HUDEP-2 (cell line): ENCODE measurements around the gene ZNF592.

Experiments used
- DNase-seq, 76 experiments: peaks; one replicate each; lab custom pipeline; 2025; ENCODE audit not compliant: unreplicated experiment in 76 of 76; lab: John Stamatoyannopoulos, UW

ZNF592 gene

DNA sequence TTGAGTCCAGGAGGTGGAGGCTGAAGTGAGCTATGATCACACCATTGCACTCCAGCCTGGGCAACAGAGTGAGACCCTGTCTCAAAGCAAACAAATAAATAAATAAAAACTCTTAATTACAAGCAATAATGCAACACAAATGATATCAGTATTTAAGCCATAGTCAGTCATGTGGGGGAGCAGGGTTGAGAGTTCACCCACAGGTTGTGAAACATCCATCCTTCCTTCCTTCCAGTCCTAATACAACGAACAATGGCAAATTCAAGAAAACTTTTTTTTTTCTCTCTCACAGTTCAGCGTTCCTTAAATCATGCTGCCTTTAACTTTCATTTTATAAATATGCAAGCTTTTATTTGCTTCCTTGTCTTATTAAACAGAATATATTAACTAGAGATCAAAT lies 24.1 kb downstream of the ZNF592 start:
- DNase-seq: no peak

DNA sequence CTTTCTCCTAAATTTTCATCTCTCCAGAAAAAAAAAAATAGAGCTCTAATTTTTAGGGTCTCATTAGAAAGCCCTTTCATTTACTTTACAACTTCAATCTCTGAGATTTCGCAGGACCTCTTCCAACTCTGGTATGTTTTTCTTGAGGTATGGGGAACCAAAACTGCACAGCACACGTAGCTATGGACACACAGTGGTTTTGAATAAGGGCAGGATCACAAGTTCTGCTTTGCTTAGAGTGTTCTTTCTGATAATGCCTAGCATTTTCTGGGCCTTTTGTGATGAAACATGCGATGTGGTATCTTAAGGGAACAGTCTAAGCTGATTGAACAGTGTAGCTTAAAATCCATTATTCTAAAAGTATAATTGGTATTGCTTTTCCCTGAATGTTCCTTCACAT lies 25.3 kb downstream of the ZNF592 start:
- DNase-seq: no peak

DNA sequence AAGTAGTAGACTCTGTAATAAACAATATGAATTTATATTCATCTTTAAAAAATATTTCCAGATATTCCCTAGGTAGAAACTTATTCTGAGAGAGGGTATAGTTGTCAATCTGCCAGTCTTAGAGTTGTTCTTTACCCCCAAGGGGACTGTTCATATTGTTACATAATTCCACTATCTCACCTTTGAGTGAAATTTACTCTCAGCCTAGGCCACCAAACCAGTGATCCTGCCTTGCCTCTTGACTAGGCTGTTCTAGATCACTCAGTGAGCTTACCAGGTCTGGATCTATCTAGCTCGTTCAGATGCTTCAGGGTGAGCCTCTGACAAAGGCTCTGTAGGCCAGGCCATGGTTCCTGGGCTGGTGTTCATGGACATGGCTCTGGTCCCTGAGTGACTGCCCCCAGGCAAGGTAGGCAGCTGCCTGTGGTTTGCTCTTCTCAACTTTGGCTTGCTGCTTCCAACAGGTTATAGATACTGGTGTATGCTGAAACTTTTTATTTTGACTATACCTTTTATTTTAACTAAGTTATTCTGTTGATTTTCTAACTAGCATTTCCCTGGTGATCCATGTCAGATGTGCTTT lies 27.6 kb downstream of the ZNF592 start:
- no peak for DNase-seq

DNA sequence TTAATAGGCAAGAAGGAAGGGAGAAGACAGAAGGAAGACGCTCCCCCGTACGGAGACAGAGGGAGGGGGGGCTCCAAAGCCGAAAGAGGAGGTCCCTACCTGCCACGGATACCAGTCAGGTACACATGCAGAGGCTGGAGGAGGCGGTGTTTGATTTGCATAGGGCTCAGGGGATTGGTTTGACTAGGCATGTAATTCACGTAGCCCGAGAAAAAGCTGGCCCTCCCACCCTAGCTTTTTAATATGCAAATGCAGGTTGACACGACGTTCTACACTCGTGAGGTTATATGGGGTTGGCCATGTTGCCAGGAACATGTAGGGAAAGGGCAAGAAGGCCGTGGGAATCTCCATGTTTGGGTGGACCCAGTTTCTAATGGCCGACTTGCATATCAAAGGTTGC lies 29.8 kb downstream of the ZNF592 start:
- DNase-seq: no peak

DNA sequence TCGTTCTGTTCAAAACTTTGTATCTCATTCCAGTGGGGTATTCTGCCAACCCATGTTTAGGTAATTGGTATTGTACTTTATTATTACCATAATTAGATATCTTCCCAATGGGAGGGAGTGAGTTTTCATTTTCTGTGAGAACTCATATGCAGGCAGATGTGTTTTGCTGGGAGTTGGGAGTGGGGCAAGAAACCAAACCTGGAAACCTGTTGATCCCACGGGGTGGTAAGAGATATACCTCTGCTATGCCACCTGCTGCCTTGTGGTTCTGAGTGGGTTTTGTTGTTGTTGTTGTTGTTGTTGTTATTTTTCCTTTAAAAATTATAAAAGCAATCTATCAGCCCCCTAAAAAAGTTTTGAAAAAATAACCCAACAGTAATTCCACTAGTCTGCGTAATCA lies 32.1 kb downstream of the ZNF592 start:
- no peak for DNase-seq

DNA sequence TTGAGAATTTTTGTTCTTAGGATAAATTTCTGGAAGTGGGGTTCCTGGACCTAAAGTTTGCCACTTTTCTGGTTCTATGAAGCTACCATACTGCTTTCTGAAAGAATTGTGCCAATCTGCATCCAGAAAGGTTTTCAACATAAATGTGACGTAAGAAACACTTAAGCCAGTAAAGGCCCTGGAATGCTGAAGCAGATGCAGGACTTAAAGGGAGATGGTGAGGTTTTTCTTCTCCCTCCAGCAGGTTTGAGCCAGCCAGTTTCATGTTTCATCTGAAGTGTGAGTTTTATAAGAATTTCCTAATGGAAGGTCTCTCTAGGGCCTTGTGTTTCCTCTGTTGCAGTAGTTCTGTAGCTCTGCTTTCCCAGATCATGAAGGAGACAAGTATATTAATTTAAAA lies 33.1 kb downstream of the ZNF592 start:
- DNase-seq: no peak

DNA sequence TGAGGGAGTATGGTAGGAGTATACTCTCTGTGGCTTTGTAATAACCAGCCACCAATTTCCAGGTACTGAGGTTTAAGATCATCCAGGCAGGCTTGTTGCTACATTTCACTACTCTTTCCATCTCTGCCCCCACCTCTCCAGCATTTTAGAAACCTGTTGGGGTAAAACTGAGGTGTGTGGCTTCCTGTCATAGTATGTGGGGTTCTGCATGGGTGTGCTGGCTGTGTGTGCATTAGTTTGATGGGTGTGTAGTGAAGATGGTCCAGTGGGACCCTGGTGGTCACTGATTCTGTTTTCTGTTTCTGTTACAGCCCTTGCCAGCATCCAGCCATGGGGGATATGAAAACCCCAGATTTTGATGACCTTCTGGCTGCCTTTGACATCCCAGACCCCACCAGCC lies 34.0 kb downstream of the ZNF592 start:
- DNase-seq: no peak

DNA sequence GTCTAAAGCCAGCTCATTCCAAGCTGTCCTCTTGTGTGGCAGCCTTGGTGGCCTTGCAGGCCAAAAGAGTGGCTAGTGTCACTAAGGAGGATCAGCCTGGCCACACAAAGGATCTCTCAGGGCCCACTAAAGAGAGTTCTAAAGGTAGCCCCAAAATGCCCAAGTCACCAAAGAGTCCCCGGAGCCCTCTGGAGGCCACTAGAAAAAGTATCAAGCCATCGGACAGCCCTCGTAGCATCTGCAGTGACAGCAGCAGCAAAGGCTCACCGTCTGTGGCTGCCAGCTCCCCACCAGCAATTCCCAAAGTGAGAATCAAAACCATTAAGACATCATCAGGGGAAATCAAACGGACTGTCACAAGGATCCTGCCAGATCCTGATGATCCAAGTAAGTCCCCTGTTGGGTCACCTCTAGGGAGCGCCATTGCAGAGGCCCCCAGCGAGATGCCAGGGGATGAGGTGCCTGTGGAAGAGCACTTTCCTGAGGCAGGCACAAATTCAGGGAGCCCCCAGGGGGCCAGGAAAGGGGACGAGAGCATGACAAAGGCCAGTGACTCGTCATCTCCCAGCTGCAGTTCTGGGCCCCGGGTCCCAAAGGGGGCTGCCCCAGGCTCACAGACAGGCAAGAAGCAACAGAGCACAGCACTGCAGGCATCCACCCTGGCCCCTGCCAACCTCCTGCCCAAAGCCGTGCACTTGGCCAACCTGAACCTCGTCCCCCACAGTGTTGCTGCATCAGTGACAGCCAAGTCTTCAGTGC lies 35.3 kb downstream of the ZNF592 start:
- no peak for DNase-seq

DNA sequence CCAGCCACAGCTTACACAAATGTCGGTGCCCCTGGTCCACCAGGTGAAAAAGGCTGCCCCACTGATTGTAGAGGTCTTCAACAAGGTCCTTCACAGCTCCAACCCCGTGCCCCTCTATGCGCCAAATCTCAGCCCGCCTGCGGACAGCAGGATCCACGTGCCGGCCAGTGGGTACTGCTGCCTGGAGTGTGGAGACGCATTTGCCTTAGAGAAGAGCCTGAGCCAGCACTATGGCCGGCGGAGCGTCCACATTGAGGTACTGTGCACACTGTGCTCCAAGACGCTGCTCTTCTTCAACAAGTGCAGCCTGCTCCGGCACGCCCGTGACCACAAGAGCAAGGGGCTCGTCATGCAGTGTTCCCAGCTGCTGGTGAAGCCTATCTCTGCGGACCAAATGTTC lies 35.9 kb downstream of the ZNF592 start:
- peak in 3 of 76 experiments; percentile 6 to 15 (median 14) for DNase-seq

DNA sequence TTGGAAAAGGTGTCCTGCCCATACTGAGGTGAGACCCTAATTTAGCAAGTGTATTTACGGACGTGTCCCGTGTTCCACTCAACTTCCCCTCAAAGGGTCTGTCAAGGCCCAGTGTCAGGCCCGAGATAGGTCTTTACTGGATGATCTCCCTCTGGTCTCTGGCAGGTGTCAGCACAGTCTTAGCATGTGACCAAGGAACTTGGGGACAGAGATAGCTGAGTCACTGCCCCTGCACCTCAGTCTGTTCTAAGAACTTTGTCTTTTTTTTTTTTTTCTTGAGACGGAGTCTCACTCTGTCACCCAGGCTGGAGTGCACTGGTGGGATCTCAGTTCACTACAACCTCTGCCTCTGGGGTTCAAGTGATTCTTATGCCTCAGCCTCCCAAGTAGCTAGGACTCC lies 36.7 kb downstream of the ZNF592 start:
- peak in 27 of 76 experiments; percentile 3 to 46 (median 16) for DNase-seq

DNA sequence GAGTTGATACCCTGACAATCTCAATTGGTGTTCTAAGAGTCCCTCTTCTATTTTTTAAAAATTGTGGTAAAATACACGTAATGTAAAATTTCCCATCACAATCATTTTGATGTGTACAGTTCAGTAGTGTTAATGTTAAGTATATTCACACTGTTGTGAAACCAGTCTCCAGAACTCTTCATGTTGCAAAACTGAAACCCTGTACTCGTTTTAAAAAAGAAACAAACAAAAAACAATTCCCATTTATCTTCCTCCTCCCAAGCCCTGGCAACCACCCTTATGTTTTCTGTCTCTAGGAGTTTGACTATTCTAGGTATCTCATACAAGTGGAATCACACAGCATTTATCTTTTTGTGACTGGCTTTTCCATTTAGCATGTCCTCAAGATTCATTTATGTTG lies 40.1 kb downstream of the ZNF592 start:
- DNase-seq: no peak

DNA sequence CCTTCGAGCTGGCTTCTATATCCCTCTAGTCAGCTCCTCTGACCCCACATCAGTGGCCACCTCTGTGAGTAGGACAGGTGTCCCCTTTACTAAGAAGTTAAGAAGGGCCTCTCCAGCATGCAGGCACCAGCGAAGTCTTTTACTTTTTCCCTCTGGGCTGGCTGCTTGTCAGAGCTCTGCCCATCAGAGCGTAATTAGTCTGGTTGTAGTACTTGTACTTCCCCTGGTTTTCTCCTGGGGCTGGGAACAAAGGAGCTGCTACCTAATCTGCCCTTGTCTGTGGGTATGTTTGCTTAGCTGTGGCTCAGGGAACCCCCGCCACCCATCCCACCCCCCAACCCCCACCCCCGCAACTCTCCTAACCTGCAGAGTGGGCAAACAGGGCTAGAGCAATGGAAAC lies 41.4 kb downstream of the ZNF592 start:
- DNase-seq: no peak

DNA sequence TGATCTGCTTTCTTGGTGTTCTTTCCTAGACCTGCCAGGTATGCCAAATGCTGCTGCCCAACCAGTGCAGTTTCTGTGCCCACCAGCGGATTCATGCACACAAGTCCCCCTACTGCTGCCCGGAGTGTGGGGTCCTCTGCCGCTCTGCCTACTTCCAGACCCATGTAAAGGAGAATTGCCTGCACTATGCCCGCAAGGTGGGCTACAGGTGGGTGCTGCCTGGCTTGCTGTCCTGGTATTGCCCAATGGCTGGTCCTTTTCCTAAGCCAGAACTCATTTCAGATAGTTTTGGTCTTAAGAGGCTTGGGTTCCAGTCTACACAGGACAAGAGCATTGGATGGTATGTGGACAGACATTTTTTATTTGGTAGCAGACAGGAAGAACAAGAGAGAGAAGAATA lies 42.3 kb downstream of the ZNF592 start:
- no peak for DNase-seq

DNA sequence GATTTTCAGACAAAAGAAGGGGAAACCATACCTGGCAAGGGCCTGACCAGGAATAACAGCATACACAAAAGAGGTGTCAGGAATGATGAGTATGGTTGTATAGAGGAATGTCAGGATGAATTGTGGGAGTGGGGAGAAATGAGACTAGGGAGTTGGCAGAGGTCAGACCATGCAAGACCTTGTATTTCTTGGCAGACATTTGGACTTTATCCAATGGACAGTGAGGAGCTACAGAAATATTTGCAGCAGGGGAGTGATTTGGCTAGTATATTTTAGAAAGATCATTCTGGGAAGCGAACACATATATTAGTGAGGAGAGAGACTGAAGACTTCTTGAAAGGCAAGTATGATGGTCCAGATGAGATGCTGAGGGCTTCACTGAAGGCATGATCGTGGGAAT lies 43.4 kb downstream of the ZNF592 start:
- no peak for DNase-seq

DNA sequence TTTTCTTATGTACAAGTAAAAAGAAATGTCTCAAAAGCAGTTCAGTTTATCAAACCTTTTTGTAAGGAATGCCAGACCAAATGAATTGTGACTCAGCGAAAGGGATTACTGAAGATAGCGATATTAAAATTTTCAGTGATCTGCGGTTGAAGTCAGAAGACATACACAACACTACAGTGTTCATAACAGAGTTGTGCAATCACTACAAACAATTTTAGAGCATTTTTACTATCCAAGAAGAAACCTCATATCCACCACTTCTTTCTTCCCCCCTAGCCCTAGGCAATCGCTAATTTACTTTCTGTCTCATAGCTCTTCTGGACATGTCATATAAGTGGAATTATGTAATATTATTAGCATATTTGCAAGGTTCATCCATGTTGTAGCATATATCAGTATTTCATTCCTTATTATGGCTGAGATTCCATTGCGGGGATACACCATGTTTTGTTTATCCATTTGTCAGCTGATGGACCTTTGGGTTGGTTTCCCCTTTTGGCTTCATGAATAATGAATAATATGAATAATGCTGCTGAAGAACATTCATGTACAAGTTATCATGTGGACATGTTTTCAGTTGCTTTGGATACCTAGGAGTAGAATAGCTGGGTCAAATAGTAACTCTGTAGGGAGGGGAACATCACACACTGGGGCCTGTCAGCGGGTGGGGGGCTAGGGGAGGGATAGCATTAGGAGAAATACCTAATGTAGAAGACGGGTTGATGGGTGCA lies 45.2 kb downstream of the ZNF592 start:
- DNase-seq: no peak

DNA sequence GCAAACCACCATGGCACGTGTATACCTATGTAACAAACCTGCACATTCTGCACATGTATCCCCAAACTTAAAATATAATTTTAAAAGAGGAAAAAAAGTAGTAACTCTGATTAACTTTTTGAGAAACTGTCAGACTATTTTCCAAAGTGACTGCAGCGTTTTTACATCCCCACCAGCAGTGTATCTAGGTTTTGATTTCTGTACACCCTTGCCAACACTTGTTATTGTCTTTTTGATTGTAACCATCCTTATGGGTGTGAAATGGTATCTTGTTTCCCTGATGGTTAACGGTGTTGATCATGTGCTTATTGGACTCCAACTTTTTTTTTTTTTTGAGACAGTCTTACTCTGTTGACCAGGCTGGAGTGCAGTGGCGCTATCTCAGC lies 45.8 kb downstream of the ZNF592 start:
- DNase-seq: no peak

DNA sequence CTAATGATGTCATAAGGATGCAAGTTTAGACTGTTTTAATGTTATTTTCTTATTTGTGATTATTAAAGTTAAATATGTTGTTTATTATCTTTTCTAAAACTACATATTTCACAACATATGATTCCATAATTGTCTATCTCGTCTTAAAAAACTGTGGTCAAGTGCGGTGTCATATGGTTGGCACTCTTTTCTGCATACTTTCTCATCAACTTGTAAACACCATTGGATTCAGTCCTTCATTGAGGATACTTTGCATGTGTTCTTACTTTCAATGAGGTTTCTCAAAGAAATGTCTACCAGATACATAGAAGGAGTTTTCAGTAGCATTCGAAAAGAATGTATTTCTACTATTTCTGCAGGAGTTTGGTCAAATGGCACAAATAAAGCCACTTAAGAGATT lies 46.8 kb downstream of the ZNF592 start:
- DNase-seq: no peak

DNA sequence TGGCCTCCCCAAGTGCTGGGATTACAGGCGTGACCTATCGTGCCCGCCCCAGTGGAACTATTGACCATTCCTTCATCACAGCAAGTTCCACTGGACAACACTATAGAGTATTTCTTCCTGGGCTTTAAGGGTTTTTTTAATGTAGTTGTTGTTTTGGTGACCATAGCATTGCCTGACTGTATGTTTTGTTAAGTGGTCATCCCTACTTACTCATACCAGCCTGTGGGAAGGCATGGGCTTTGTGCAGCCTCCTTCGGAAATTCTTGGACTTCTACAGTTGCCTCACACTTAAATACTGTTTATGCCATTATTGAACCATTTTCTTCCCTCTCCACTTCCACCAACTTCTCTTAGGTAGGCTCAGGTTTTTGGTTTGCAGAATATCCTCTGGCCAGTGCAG lies 48.8 kb downstream of the ZNF592 start:
- DNase-seq: no peak

DNA sequence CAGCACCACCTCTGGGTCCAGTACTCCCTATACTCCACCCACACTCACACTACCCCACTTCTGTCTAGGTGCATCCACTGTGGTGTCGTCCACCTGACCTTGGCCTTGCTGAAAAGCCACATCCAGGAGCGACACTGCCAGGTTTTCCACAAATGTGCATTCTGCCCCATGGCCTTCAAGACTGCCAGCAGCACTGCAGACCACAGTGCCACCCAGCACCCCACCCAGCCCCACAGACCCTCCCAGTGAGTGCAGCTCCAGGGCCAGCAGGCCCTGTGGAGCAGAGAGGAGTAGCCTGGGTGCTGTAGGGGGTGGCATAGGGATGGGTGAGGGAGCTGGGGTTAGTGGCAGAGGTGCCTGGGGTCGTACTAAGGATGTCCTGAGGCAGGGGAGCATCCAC lies 49.4 kb downstream of the ZNF592 start:
- no peak for DNase-seq

DNA sequence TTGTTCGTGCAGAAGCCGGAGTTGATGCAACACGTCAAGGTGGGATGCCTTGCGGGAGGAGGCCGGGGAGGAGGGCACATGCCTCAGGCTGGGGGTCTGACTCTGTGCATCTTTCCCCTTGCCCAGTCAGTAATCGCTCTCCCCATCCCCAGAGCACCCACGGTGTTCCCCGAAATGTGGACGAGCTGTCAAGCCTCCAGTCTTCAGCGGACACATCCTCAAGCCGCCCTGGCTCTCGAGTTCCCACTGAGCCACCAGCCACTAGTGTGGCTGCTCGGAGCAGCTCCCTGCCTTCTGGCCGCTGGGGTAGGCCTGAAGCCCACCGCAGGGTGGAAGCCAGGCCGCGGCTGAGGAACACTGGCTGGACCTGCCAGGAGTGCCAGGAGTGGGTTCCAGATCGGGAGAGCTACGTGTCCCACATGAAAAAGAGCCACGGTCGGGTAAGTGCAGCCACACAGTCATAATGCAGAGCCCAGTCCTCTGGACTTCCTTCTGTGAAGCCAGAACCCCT lies 50.1 kb downstream of the ZNF592 start:
- no peak for DNase-seq

DNA sequence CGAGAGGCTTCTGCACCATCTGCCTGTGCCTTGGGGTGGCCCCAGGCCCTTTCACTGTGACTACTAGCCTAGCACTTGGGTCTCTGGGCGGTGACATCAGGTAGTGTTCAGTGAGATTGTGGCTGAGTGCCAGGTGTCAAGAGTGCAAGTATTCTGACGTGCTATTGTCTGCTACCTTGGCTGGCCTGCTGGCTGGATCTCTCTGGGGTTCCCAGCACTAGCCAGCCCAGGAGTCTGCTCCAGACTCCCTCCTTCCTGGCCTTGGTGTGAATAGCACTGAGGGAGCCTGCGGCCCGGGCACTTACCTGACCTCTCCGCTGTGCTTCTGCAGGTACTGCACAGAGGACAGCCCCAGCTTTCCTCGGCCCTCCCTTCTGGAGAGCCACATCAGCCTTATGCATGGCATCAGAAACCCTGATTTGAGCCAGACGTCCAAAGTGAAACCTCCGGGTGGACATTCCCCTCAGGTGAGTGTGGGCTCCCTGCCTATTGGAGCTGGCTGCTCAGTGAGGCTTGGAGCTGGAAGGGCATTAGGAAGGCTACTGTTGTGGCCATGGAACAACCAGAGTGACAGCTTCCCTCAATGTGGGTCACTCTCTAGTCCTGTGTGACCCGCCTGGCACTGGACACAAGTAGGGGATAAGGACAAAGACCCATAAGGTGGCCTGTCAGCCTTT lies 51.3 kb downstream of the ZNF592 start:
- no peak for DNase-seq
